Fibroblast of the aortic adventitia (primary cell): ENCODE data around the gene SH3GL2. TPM values are rescaled to one million over a fixed set of nuclear protein-coding genes. Genes with fewer than 3 reads are reported as not detected.
"Not testable (repeated sequence)": the region's sequence is repeated elsewhere in the genome, so short reads cannot be mapped to it uniquely, and the experiment has no call there.

Experiments
- DNase-seq: peaks from one replicate; pipeline ENCODE4 v3.0.0-alpha.2; 2010; ENCODE audit warnings: low read depth
- H3K4me3 ChIP-seq: 2 replicates; pipeline ENCODE4 v1.5.1; 2011; ENCODE audit warnings: low read depth, mild to moderate bottlenecking, control low read depth, low read length, moderate library complexity
- CTCF ChIP-seq: IDR thresholded peaks from 2 replicates; pipeline ENCODE4 v1.5.1; 2011; ENCODE audit warnings: mild to moderate bottlenecking, low read length, control low read depth, inconsistent platforms; ENCODE audit not compliant: insufficient read depth
- total RNA-seq: library from RNA; depleted of rRNA; stranded (reverse); fragments of >200 nt; gene quantifications from 2 replicates; pipeline ENCODE4 v1.2.3, GENCODE V29; 2012; ENCODE audit warnings: low replicate concordance

SH3GL2 gene
- total RNA-seq, 1 donor: 0.18 TPM

GRCh38 chr9:17751486-17751885, 172.6 kb downstream of the SH3GL2 start:
- no peak for TF ChIP-seq CTCF
- no peak overlapping the region for H3K4me3 ChIP-seq
- DNase-seq: no peak

- no peak for DNase-seq
- no peak overlapping the region for H3K4me3 ChIP-seq
- no peak for TF ChIP-seq CTCF
Measured at GRCh38 chr9:17752021-17752420, 173.2 kb downstream of the SH3GL2 start.

GRCh38 chr9:17757816-17758215, 178.9 kb downstream of the SH3GL2 start:
- no peak for DNase-seq
- no peak for TF ChIP-seq CTCF
- H3K4me3 ChIP-seq: no peak overlapping the region

GRCh38 chr9:17760250-17760649, 181.4 kb downstream of the SH3GL2 start:
- H3K4me3 ChIP-seq: no peak overlapping the region
- no peak for TF ChIP-seq CTCF
- no peak for DNase-seq

GRCh38 chr9:17761984-17762676, 183.3 kb downstream of the SH3GL2 start:
- H3K4me3 ChIP-seq: no peak overlapping the region
- TF ChIP-seq CTCF: no peak
- no peak for DNase-seq

GRCh38 chr9:17764306-17764705, 185.4 kb downstream of the SH3GL2 start:
- no peak for DNase-seq
- TF ChIP-seq CTCF: no peak
- H3K4me3 ChIP-seq: no peak overlapping the region

- H3K4me3 ChIP-seq, DNase-seq: not testable (repeated sequence)
Measured at GRCh38 chr9:17765131-17765530, 186.3 kb downstream of the SH3GL2 start.
